Measurements from ENCODE around the gene TSPAN17.

- TF ChIP-seq REST (IDR thresholded peaks at IDR 0.05; ENCODE audit: insufficient read depth in 1 of 2, low read depth in 2 of 2, low read length in 2 of 2), result no peak
- TF ChIP-seq POLR2AphosphoS5 (IDR thresholded peaks at IDR 0.05; ENCODE audit: low read depth, low read length), result no peak
These were observed 28.5 kb upstream of the TSPAN17 start for GRCh38 chr5:176618783-176619182.

Measured in PFSK-1 (cell line).